Hematopoietic multipotent progenitor cell treated with erythropoietin and hydrocortisone succinate and interleukin-3 and kit ligand, for 6 days (in vitro differentiated cells): ENCODE results near the gene HSFY2.
"Not testable (repeated sequence)": the region's sequence is repeated elsewhere in the genome, so short reads cannot be mapped to it uniquely, and the experiment has no call there.

Experiments used
- DNase-seq: peaks from one replicate; pipeline ENCODE4 v3.0.0-alpha.2; 2015

HSFY2 gene

GRCh38 chrY:18773635-18774034 is at the start of gene HSFY2:
Gene HSFY2, minus strand, starts transcription at chrY:18773735. Its CDS starts 117 bp downstream, at chrY:18773618.
- DNase-seq, result not testable (repeated sequence)

DNA sequence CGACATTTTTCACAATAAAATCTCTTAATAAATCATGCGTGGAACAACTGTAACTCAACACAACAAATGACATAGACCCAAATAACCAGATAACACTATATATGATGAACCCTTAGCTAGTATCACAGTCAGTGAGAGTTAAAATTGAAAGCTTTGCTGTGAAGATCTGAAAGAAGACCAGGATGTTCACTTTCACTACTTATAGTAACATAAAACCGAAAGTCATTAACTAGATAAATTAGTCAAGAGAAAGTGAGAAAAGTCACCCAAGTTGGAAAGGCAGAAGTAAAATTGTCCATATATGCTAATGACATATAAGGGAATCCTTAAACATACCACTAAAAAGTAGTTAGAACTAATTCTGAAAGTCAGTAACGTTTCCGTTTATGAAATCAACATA is 42.2 kb upstream of the HSFY2 start:
- DNase-seq, result not testable (repeated sequence)

DNA sequence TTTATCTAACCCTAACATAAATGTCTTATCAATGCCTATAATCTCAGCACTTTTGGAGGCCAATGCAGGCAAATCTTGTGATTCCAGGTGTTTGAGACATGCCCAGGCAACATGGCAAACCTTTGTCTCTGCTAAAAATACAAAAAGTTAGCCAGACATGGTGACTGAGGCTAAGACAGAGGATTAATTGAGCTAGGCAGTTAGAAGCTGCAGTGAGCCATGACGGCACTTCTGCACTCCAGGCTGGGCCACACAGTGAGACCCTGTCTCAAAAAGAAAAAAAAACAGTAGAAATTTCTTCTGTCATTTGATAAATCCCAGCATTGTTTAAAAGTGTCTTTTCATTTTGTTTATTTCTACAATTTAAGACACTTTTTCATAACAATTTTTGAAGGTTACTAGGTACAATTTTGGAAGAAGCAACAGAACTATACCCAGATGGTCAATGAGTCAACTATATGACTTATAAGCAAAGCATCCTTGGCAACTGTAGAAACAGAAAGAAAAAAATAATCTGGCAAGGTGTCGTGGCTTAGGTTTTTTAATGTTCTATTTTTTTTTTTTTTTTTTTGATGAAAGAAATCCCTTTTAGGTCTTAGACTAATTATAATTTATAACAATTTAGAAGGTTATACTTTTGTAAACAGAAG is 15.3 kb upstream of the HSFY2 start:
- not testable (repeated sequence) for DNase-seq

DNA sequence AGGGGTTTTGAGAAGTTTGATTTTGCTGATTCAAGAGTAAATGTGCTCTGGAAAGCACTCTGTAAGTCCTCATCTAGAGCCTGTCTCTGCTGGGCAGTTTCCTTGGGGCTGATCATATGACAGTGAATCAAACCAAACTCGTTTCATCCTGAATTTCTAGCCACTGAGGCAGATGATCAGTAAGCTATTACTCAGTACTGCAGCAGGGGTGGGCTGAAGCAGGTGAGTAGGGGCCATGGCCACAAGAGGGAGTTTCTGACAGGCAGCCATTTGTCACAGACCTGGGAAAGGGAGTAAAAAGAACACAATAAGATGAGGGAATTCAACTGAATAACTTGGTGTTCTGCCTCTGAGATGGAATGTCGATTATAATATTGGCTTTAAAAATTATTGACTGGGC is 19.5 kb downstream of the HSFY2 start:
- DNase-seq, result not testable (repeated sequence)

GRCh38 chrY:18753133-18753815 is 20.3 kb downstream of the HSFY2 start:
- not testable (repeated sequence) for DNase-seq

- DNase-seq, result not testable (repeated sequence)
Measured at GRCh38 chrY:18723714-18724113, 49.8 kb downstream of the HSFY2 start.
